GM12878 (cell line): ENCODE measurements around the gene TRPC4. TPM values are rescaled to one million over a fixed set of nuclear protein-coding genes. Genes with fewer than 3 reads are reported as not detected.

ENCODE experiments used
- ATAC-seq: fragments of 200-7000 bp; cut with Tn5 transposase; 3 replicates; pipeline ENCODE4 v1.9.1; 2020; ENCODE audit warnings: mild to moderate bottlenecking, moderate library complexity
- BruUV-seq: library from RNA; stranded (reverse); fragments of 400-500 nt; replicated peaks from 2 replicates; lab custom pipeline; 2021; lab: Mats Ljungman, UMichigan
- CTCF ChIA-PET: fragments of 300-600 bp; sonication (Branson Sonifier 250); formaldehyde crosslinking; extraction: SDS; loops from one replicate; lab custom pipeline; 2021; ENCODE audit warnings: inconsistent platforms; lab: Yijun Ruan, JAX
- POLR2A ChIA-PET: fragments of 350-600 bp; formaldehyde crosslinking; extraction: SDS; loops from one replicate; lab custom pipeline; 2021; ENCODE audit warnings: inconsistent platforms; lab: Charles Lee
- RAD21 ChIA-PET: fragments of 300-600 bp; sonication (Branson Sonifier 250); formaldehyde crosslinking; loops from one replicate; lab custom pipeline; 2023; ENCODE audit warnings: antibody characterized with exemption; ENCODE audit not compliant: unreplicated experiment; lab: Charles Lee
- SMC1A ChIA-PET: fragments of 300-600 bp; sonication (Branson Sonifier 250); formaldehyde crosslinking; loops from one replicate; lab custom pipeline; 2023; ENCODE audit not compliant: unreplicated experiment, uncharacterized antibody; lab: Charles Lee
- DNase-seq: peaks from one replicate; pipeline ENCODE4 v3.0.0-alpha.2; 2011; ENCODE audit warnings: low read depth, low spot score
- FAIRE-seq: peaks from 3 replicates; lab custom pipeline; 2011; peaks lifted over from hg19 to GRCh38; lab: Jason Lieb, UNC
- H2AFZ ChIP-seq: 2 replicates; pipeline ENCODE4 v1.6.0; 2011; ENCODE audit warnings: low read depth, low read length, control low read depth; ENCODE audit not compliant: control insufficient read depth
- H3K27ac ChIP-seq: 2 replicates; pipeline ENCODE4 v1.5.1; 2011; ENCODE audit warnings: control low read depth; ENCODE audit not compliant: control insufficient read depth, insufficient read depth
- H3K27me3 ChIP-seq, 2 experiments: replicated peaks in 1 of 2; 2 replicates each; pipeline versions ENCODE4 v1.6.0 to v1.6.1; 2011; ENCODE audit warnings: low read length in 1 of 2; ENCODE audit not compliant: control insufficient read depth in 2 of 2, insufficient read depth in 2 of 2
- H3K36me3 ChIP-seq, 2 experiments: 2 replicates each; pipeline ENCODE4 v1.5.1; 2011; ENCODE audit warnings: low read length in 1 of 2; ENCODE audit not compliant: control insufficient read depth in 2 of 2, insufficient read depth in 2 of 2
- H3K4me1 ChIP-seq: 2 replicates; pipeline ENCODE4 v1.6.1; 2011; ENCODE audit warnings: mild to moderate bottlenecking, low read length, moderate library complexity, mixed read lengths; ENCODE audit not compliant: control insufficient read depth, insufficient read depth
- H3K4me2 ChIP-seq: 2 replicates; pipeline ENCODE4 v1.6.0; 2011; ENCODE audit warnings: control low read depth; ENCODE audit not compliant: control insufficient read depth, insufficient read depth
- H3K4me3 ChIP-seq: fragments of 200-600 bp; sonication (generic); 2 replicates; pipeline ENCODE4 v1.5.1; 2016
- H3K79me2 ChIP-seq: 2 replicates; pipeline ENCODE4 v1.6.0; 2011; ENCODE audit warnings: low read length; ENCODE audit not compliant: control insufficient read depth, insufficient read depth
- H3K9ac ChIP-seq: 2 replicates; pipeline ENCODE4 v1.8.0; 2011; ENCODE audit warnings: low read length, control low read depth, mixed read lengths; ENCODE audit not compliant: control insufficient read depth, insufficient read depth
- H3K9me3 ChIP-seq: replicated peaks from 3 replicates; pipeline ENCODE4 v1.5.1; 2011; ENCODE audit warnings: mild to moderate bottlenecking, low read length; ENCODE audit not compliant: control insufficient read depth, insufficient read depth
- H4K20me1 ChIP-seq: 2 replicates; pipeline ENCODE4 v1.6.0; 2011; ENCODE audit not compliant: control insufficient read depth, insufficient read depth
- CREB1 ChIP-seq: IDR thresholded peaks from 2 replicates; pipeline ENCODE4 v1.6.1; 2012; ENCODE audit warnings: low read depth, mild to moderate bottlenecking, inconsistent platforms
- EZH2 ChIP-seq: IDR thresholded peaks from 2 replicates; pipeline ENCODE4 v1.6.1; 2012; ENCODE audit warnings: low read depth, mild to moderate bottlenecking, control low read depth, inconsistent platforms, low read length, borderline replicate concordance; ENCODE audit not compliant: control insufficient read depth
- MXI1 ChIP-seq: fragments of 150-350 bp; IDR thresholded peaks from 2 replicates; pipeline ENCODE4 v1.6.1; 2011; ENCODE audit warnings: low read depth, mild to moderate bottlenecking, inconsistent platforms, low read length, improper control_type of control experiment
- MYB ChIP-seq: fragments of 150-350 bp; IDR thresholded peaks from 2 replicates; pipeline ENCODE4 v1.6.1; 2014; ENCODE audit warnings: mild to moderate bottlenecking, low read depth, low read length, borderline replicate concordance
- NBN ChIP-seq: fragments of 450-650 bp; IDR thresholded peaks from 2 replicates; pipeline ENCODE4 v1.6.1; 2016
- NFIC ChIP-seq: IDR thresholded peaks from 2 replicates; pipeline ENCODE4 v1.6.1; 2012; ENCODE audit warnings: low read depth, mild to moderate bottlenecking, inconsistent platforms, low read length, moderate library complexity
- RBBP5 ChIP-seq: fragments of 200-600 bp; sonication (generic); conservative IDR thresholded peaks from 2 replicates; pipeline ENCODE4 v1.6.1; 2016
- RUNX3 ChIP-seq: IDR thresholded peaks from 2 replicates; pipeline ENCODE4 v1.6.1; 2012; ENCODE audit warnings: low read length, inconsistent platforms
- SIN3A ChIP-seq: IDR thresholded peaks from 2 replicates; pipeline ENCODE4 v1.6.1; 2012; ENCODE audit warnings: low read depth, low read length, improper control_type of control experiment
- SMARCA5 ChIP-seq: fragments of 450-650 bp; IDR thresholded peaks from 2 replicates; pipeline ENCODE4 v1.6.1; 2017; ENCODE audit warnings: mild to moderate bottlenecking
- SPI1 ChIP-seq: IDR thresholded peaks from 2 replicates; pipeline ENCODE4 v1.6.1; 2011; ENCODE audit warnings: low read depth, mild to moderate bottlenecking, low read length, moderate library complexity, borderline replicate concordance; ENCODE audit not compliant: insufficient read depth
- TCF12 ChIP-seq: IDR thresholded peaks from 2 replicates; pipeline ENCODE4 v1.6.1; 2011; ENCODE audit warnings: low read depth, mild to moderate bottlenecking, low read length
- YY1 ChIP-seq: IDR thresholded peaks from 2 replicates; pipeline ENCODE4 v1.6.1; 2011; ENCODE audit warnings: low read depth, mild to moderate bottlenecking, low read length
- ZNF217 ChIP-seq: fragments of 450-650 bp; IDR thresholded peaks from 2 replicates; pipeline ENCODE4 v1.6.1; 2017; ENCODE audit warnings: antibody characterized with exemption, mild to moderate bottlenecking
- WGBS: methylation state at CpG from one replicate; pipeline ENCODE4 v1.1.6; 2016; ENCODE audit warnings: low lambda C conversion rate; ENCODE audit not compliant: insufficient replicate concordance, insufficient coverage; ENCODE audit errors: missing lambda C conversion rate; 5-methylcytosine and 5-hydroxymethylcytosine counted together
- in situ Hi-C: fragments of 300-500 bp; cut with MboI; formaldehyde crosslinking; loops from 9 replicates; pipeline ENCODE4 v1.14.3; 2018; ENCODE audit warnings: mixed read lengths
- intact Hi-C: fragments of 100-400 bp; cut with micrococcal nuclease; formaldehyde crosslinking; loops from one replicate; pipeline ENCODE4 v1.14.2; 2022; ENCODE audit not compliant: unreplicated experiment
- polyA plus RNA-seq, 11 experiments: library from polyadenylated mRNA; depleted of rRNA in 4 of 11; unstranded in 6 of 11; stranded (reverse) in 5 of 11; fragments of >200 nt; fragmentation: Nextera tagmentation in 4 of 11; fragmentation: Illumina TruSeq in 1 of 11; extraction: Ambion mirVana in 4 of 11; extraction: Trizol in 1 of 11; gene quantifications; 1 replicate in 1 of 11; 2 replicates in 10 of 11; pipeline versions ENCODE4 v1.2.1 to v1.2.3, GENCODE V29; 2011 to 2016; ENCODE audit warnings: inconsistent platforms in 2 of 11, missing spikeins in 2 of 11, low read depth in 1 of 11
- total RNA-seq, 4 experiments: library from RNA; depleted of rRNA in 3 of 4; stranded (reverse); fragments of >200 nt in 3 of 4; fragmentation: Illumina TruSeq in 1 of 4; extraction: Trizol in 1 of 4; gene quantifications; 2 replicates each; pipeline versions ENCODE4 v1.2.1 to v1.2.3, GENCODE V29; 2013 to 2021

Gene TRPC4
- total and polyA plus RNA-seq, 10 of the 15 experiments (the other 5 are each of a cell fraction or from before 2014, with no cell fraction given), result not detected

GRCh38 chr13:37615276-37615675, 254.3 kb downstream of the TRPC4 start:
- Histone ChIP-seq H3K9ac (no peak overlapping the region), H3K4me3 (no peak overlapping the region), H3K27me3 (no peaks in the 10 kb centered on the region), H3K4me2 (no peak overlapping the region), H3K36me3 (no peaks in the 10 kb centered on the region), H3K27ac (no peak overlapping the region), H3K4me1 (no peaks in the 10 kb centered on the region), H3K79me2 (no peaks in the 10 kb centered on the region), H4K20me1 (no peaks in the 10 kb centered on the region), H3K9me3 (no peaks in the 10 kb centered on the region), H2AFZ (no peak overlapping the region)
- ATAC-seq (no peak), FAIRE-seq (no peak), DNase-seq (no peak)
- WGBS, result 0% methylated on average over 2 of the region's 2 CpGs
- in situ Hi-C loops, result no loop called here
- POLR2A ChIA-PET, result no interaction called here
- intact Hi-C loops, result no loop called here
- RAD21 ChIA-PET, result no interaction called here
- CTCF ChIA-PET, result interaction anchor here (1.2 kb wide), 1 partner anchor 29 kb away, joined by 3 read pairs; no protein-coding TSS in a partner anchor
- TF ChIP-seq TCF12 (no peak), EZH2 (no peak), MYB (no peak), RBBP5 (no peak), YY1 (no peak), SPI1 (no peak), SIN3A (no peak), MXI1 (no peak), SMARCA5 (no peak), RUNX3 (no peak), ZNF217 (no peak), NBN (no peak), NFIC (no peak), CREB1 (no peak)
- SMC1A ChIA-PET, result no interaction called here
- no TSS peak for BruUV-seq
